PC-9 (cell line): ENCODE measurements around the gene ACAD11. TPM values are rescaled to one million over a fixed set of nuclear protein-coding genes. Genes with fewer than 3 reads are reported as not detected.
"Not testable (repeated sequence)": the region's sequence is repeated elsewhere in the genome, so short reads cannot be mapped to it uniquely, and the experiment has no call there.

ENCODE experiments used
- BruUV-seq: library from RNA; stranded (reverse); fragments of 400-500 nt; replicated peaks from 2 replicates; lab custom pipeline; 2021; lab: Mats Ljungman, UMichigan
- CTCF ChIA-PET: fragments of 300-600 bp; sonication (Branson Sonifier 250); formaldehyde crosslinking; loops from one replicate; lab custom pipeline; 2022; ENCODE audit warnings: antibody characterized with exemption; lab: Charles Lee
- POLR2A ChIA-PET: fragments of 300-600 bp; sonication (Branson Sonifier 250); formaldehyde crosslinking; loops from one replicate; lab custom pipeline; 2022; ENCODE audit warnings: antibody characterized with exemption; ENCODE audit not compliant: unreplicated experiment; lab: Charles Lee
- DNase-seq, 2 experiments: peaks; one replicate each; pipeline versions ENCODE4 v3.0.0 to v3.0.0-alpha.2; 2015 to 2022; ENCODE audit warnings: mixed read lengths in 1 of 2
- H2AFZ ChIP-seq: fragments of 200-600 bp; sonication (generic); 2 replicates; pipeline ENCODE4 v1.8.1; 2017; ENCODE audit warnings: antibody characterized with exemption
- H3F3A ChIP-seq: fragments of 200-600 bp; sonication (generic); 2 replicates; pipeline ENCODE4 v1.8.1; 2017; ENCODE audit warnings: antibody characterized with exemption, mild to moderate bottlenecking, low read depth; ENCODE audit not compliant: insufficient read depth
- H3K27ac ChIP-seq: fragments of 200-600 bp; sonication (generic); 2 replicates; pipeline ENCODE4 v1.6.1; 2016; ENCODE audit warnings: mixed run types
- H3K27me3 ChIP-seq: fragments of 200-600 bp; sonication (generic); 2 replicates; pipeline ENCODE4 v1.6.1; 2016; ENCODE audit warnings: low read depth, mixed run types; ENCODE audit not compliant: insufficient read depth
- H3K36me3 ChIP-seq: fragments of 200-600 bp; sonication (generic); 2 replicates; pipeline ENCODE4 v1.6.1; 2016; ENCODE audit warnings: low read depth, mixed run types
- H3K4me1 ChIP-seq: fragments of 200-600 bp; sonication (generic); replicated peaks from 2 replicates; pipeline ENCODE4 v1.6.1; 2016; ENCODE audit warnings: mixed run types; ENCODE audit not compliant: insufficient read depth
- H3K4me2 ChIP-seq: fragments of 200-600 bp; sonication (generic); 2 replicates; pipeline ENCODE4 v1.6.1; 2017; ENCODE audit warnings: mixed run types
- H3K4me3 ChIP-seq: fragments of 200-600 bp; sonication (generic); 2 replicates; pipeline ENCODE4 v1.6.1; 2016; ENCODE audit warnings: mixed run types
- H3K79me2 ChIP-seq: fragments of 200-600 bp; sonication (generic); 2 replicates; pipeline ENCODE4 v1.6.1; 2017; ENCODE audit warnings: low read depth, mixed run types
- H3K9me2 ChIP-seq: fragments of 200-600 bp; sonication (generic); 2 replicates; pipeline ENCODE4 v1.8.1; 2017; ENCODE audit warnings: mild to moderate bottlenecking; ENCODE audit not compliant: insufficient read depth
- H3K9me3 ChIP-seq: fragments of 200-600 bp; sonication (generic); 2 replicates; pipeline ENCODE4 v1.8.1; 2016; ENCODE audit warnings: low read depth; ENCODE audit not compliant: insufficient read depth
- H4K20me1 ChIP-seq: fragments of 200-600 bp; sonication (generic); 2 replicates; pipeline ENCODE4 v1.8.1; 2017; ENCODE audit not compliant: insufficient read depth
- CTCF ChIP-seq: fragments of 200-600 bp; sonication (generic); conservative IDR thresholded peaks from 2 replicates; pipeline ENCODE4 v1.6.1; 2017; ENCODE audit warnings: mixed run types, antibody characterized with exemption, mild to moderate bottlenecking, moderate library complexity
- EZH2 ChIP-seq: fragments of 200-600 bp; sonication (generic); IDR thresholded peaks from 2 replicates; pipeline ENCODE4 v1.8.0; 2017; ENCODE audit warnings: antibody characterized with exemption, low read depth
- intact Hi-C: fragments of 100-400 bp; cut with micrococcal nuclease; formaldehyde crosslinking; loops from one replicate; pipeline ENCODE4 v1.10.0; 2022; ENCODE audit not compliant: unreplicated experiment
- total RNA-seq: library from RNA; stranded (reverse); gene quantifications from 2 replicates; pipeline ENCODE4 v1.2.3, GENCODE V29; 2021

The ACAD11 gene
- total RNA-seq, 1 experiment from 2014 or later, result 13.2 TPM

DNA sequence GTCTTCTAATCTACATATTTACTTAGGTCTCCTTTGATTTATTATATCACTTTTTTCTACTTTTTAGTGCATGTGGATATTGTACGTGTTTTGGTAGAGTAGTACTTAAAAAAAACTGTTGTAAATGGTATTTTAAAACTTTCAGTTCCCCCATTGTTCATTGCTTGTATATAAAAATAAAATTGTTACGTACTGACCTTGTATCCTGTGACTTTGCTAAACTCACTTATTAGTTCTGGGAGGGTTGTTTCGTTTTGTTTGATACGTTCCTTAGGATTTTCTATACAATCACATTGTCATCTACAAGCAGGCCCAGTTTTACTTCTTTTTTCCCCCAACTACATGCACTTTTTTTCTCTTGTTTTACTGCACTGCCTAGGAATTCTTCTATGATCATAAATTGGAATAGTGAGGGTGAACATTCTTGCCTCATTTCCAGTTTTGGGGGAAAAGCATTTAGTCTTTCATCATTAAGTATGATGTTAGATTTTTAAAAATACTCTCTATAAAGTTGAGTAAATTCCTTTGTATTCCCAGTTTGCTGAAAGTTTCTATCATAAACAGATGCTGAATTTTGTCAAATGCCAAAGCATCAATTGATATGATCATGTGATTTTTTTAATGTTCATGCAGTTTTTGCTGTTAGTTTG, 96.1 kb downstream of the ACAD11 start:
- H3K27me3 ChIP-seq, result no peaks in the 10 kb centered on the region
- H3K9me2 ChIP-seq, result no peaks in the 10 kb centered on the region
- H3K27ac ChIP-seq, result no peak overlapping the region
- no peaks in the 10 kb centered on the region for H3K36me3 ChIP-seq
- H3K4me2 ChIP-seq, result no peak overlapping the region
- H3K4me3 ChIP-seq, result no peak overlapping the region
- BruUV-seq, result no TSS peak
- H3K79me2 ChIP-seq, result no peaks in the 10 kb centered on the region
- no peak for DNase-seq
- H3K4me1 ChIP-seq, result no peaks in the 10 kb centered on the region
- intact Hi-C loops, result no loop called here
- H3F3A ChIP-seq, result no peaks in the 10 kb centered on the region
- no peak overlapping the region for H2AFZ ChIP-seq
- no peak for TF ChIP-seq CTCF
- no peak for TF ChIP-seq EZH2
- no peaks in the 10 kb centered on the region for H4K20me1 ChIP-seq
- POLR2A ChIA-PET, result no interaction called here
- CTCF ChIA-PET, result no interaction called here
- H3K9me3 ChIP-seq, result no peaks in the 10 kb centered on the region

- Histone ChIP-seq H3K79me2 (no peaks in the 10 kb centered on the region), H2AFZ (no peak overlapping the region), H3K4me2 (no peak overlapping the region), H3K9me3 (no peaks in the 10 kb centered on the region), H3K36me3 (no peaks in the 10 kb centered on the region), H3K4me3 (no peak overlapping the region), H3K4me1 (no peaks in the 10 kb centered on the region), H3K27me3 (no peaks in the 10 kb centered on the region), H3K9me2 (no peaks in the 10 kb centered on the region), H3K27ac (no peak overlapping the region), H4K20me1 (no peaks in the 10 kb centered on the region), H3F3A (no peaks in the 10 kb centered on the region)
- DNase-seq, result no peak
- intact Hi-C loops, result no loop called here
- CTCF ChIA-PET, result no interaction called here
- BruUV-seq, result no TSS peak
- POLR2A ChIA-PET, result no interaction called here
- TF ChIP-seq CTCF (no peak), EZH2 (no peak)
These were observed 98.6 kb downstream of the ACAD11 start for GRCh38 chr3:132561003-132561402.

- no peak for DNase-seq
These were observed 103.0 kb downstream of the ACAD11 start for GRCh38 chr3:132556508-132557159.

GRCh38 chr3:132556036-132556386, 103.6 kb downstream of the ACAD11 start:
- POLR2A ChIA-PET, H3K9me3 ChIP-seq, H4K20me1 ChIP-seq, BruUV-seq, H3K4me2 ChIP-seq, H3K27ac ChIP-seq, H3K36me3 ChIP-seq, H3K79me2 ChIP-seq, H3K27me3 ChIP-seq, H3K4me3 ChIP-seq, DNase-seq, H2AFZ ChIP-seq, H3K9me2 ChIP-seq, CTCF ChIA-PET, intact Hi-C loops, H3F3A ChIP-seq, H3K4me1 ChIP-seq: not testable (repeated sequence)

More at GRCh38 chr3:132556508-132557159, 103.0 kb downstream of the ACAD11 start:
- no peaks in the 10 kb centered on the region for H4K20me1 ChIP-seq
- intact Hi-C loops, result no loop called here
- ChIA-PET POLR2A (no interaction called here), CTCF (no interaction called here)
- H3K79me2 ChIP-seq, result no peaks in the 10 kb centered on the region
- BruUV-seq, result no TSS peak
- TF ChIP-seq EZH2 (no peak), CTCF (no peak)
- H3K27me3 ChIP-seq, result no peaks in the 10 kb centered on the region
- no peak overlapping the region for H3K4me3 ChIP-seq
- H3K9me3 ChIP-seq, result no peaks in the 10 kb centered on the region
- no peak overlapping the region for H3K4me2 ChIP-seq
- no peaks in the 10 kb centered on the region for H3F3A ChIP-seq
- no peak overlapping the region for H2AFZ ChIP-seq
- H3K27ac ChIP-seq, result no peak overlapping the region
- no peaks in the 10 kb centered on the region for H3K4me1 ChIP-seq
- no peaks in the 10 kb centered on the region for H3K9me2 ChIP-seq
- no peaks in the 10 kb centered on the region for H3K36me3 ChIP-seq
